PC-9 (cell line): ENCODE data around the gene MANBA. TPM values are rescaled to one million over a fixed set of nuclear protein-coding genes. Genes with fewer than 3 reads are reported as not detected.

Experiments used
- BruUV-seq: library from RNA; stranded (reverse); fragments of 400-500 nt; replicated peaks from 2 replicates; lab custom pipeline; 2021; lab: Mats Ljungman, UMichigan
- CTCF ChIA-PET: fragments of 300-600 bp; sonication (Branson Sonifier 250); formaldehyde crosslinking; loops from one replicate; lab custom pipeline; 2022; ENCODE audit warnings: antibody characterized with exemption; lab: Charles Lee
- POLR2A ChIA-PET: fragments of 300-600 bp; sonication (Branson Sonifier 250); formaldehyde crosslinking; loops from one replicate; lab custom pipeline; 2022; ENCODE audit warnings: antibody characterized with exemption; ENCODE audit not compliant: unreplicated experiment; lab: Charles Lee
- DNase-seq, 2 experiments: peaks; one replicate each; pipeline versions ENCODE4 v3.0.0 to v3.0.0-alpha.2; 2015 to 2022; ENCODE audit warnings: mixed read lengths in 1 of 2
- H2AFZ ChIP-seq: fragments of 200-600 bp; sonication (generic); 2 replicates; pipeline ENCODE4 v1.8.1; 2017; ENCODE audit warnings: antibody characterized with exemption
- H3F3A ChIP-seq: fragments of 200-600 bp; sonication (generic); 2 replicates; pipeline ENCODE4 v1.8.1; 2017; ENCODE audit warnings: antibody characterized with exemption, mild to moderate bottlenecking, low read depth; ENCODE audit not compliant: insufficient read depth
- H3K27ac ChIP-seq: fragments of 200-600 bp; sonication (generic); 2 replicates; pipeline ENCODE4 v1.6.1; 2016; ENCODE audit warnings: mixed run types
- H3K27me3 ChIP-seq: fragments of 200-600 bp; sonication (generic); 2 replicates; pipeline ENCODE4 v1.6.1; 2016; ENCODE audit warnings: low read depth, mixed run types; ENCODE audit not compliant: insufficient read depth
- H3K36me3 ChIP-seq: fragments of 200-600 bp; sonication (generic); 2 replicates; pipeline ENCODE4 v1.6.1; 2016; ENCODE audit warnings: low read depth, mixed run types
- H3K4me1 ChIP-seq: fragments of 200-600 bp; sonication (generic); replicated peaks from 2 replicates; pipeline ENCODE4 v1.6.1; 2016; ENCODE audit warnings: mixed run types; ENCODE audit not compliant: insufficient read depth
- H3K4me2 ChIP-seq: fragments of 200-600 bp; sonication (generic); 2 replicates; pipeline ENCODE4 v1.6.1; 2017; ENCODE audit warnings: mixed run types
- H3K4me3 ChIP-seq: fragments of 200-600 bp; sonication (generic); 2 replicates; pipeline ENCODE4 v1.6.1; 2016; ENCODE audit warnings: mixed run types
- H3K79me2 ChIP-seq: fragments of 200-600 bp; sonication (generic); 2 replicates; pipeline ENCODE4 v1.6.1; 2017; ENCODE audit warnings: low read depth, mixed run types
- H3K9me2 ChIP-seq: fragments of 200-600 bp; sonication (generic); 2 replicates; pipeline ENCODE4 v1.8.1; 2017; ENCODE audit warnings: mild to moderate bottlenecking; ENCODE audit not compliant: insufficient read depth
- H3K9me3 ChIP-seq: fragments of 200-600 bp; sonication (generic); 2 replicates; pipeline ENCODE4 v1.8.1; 2016; ENCODE audit warnings: low read depth; ENCODE audit not compliant: insufficient read depth
- H4K20me1 ChIP-seq: fragments of 200-600 bp; sonication (generic); 2 replicates; pipeline ENCODE4 v1.8.1; 2017; ENCODE audit not compliant: insufficient read depth
- CTCF ChIP-seq: fragments of 200-600 bp; sonication (generic); conservative IDR thresholded peaks from 2 replicates; pipeline ENCODE4 v1.6.1; 2017; ENCODE audit warnings: mixed run types, antibody characterized with exemption, mild to moderate bottlenecking, moderate library complexity
- EZH2 ChIP-seq: fragments of 200-600 bp; sonication (generic); IDR thresholded peaks from 2 replicates; pipeline ENCODE4 v1.8.0; 2017; ENCODE audit warnings: antibody characterized with exemption, low read depth
- intact Hi-C: fragments of 100-400 bp; cut with micrococcal nuclease; formaldehyde crosslinking; loops from one replicate; pipeline ENCODE4 v1.10.0; 2022; ENCODE audit not compliant: unreplicated experiment
- total RNA-seq: library from RNA; stranded (reverse); gene quantifications from 2 replicates; pipeline ENCODE4 v1.2.3, GENCODE V29; 2021

The MANBA gene
- total RNA-seq, 1 experiment from 2014 or later: 11.8 TPM

GRCh38 chr4:102596532-102596931, 164.2 kb downstream of the MANBA start:
- intact Hi-C loops: no loop called here
- Histone ChIP-seq H3K4me2 (no peak overlapping the region), H3K9me3 (no peaks in the 10 kb centered on the region), H3K9me2 (no peaks in the 10 kb centered on the region), H3K4me1 (0 out of 2 replicates have a peak, but pooled peaks cover 8% of the 10 kb centered on the region), H3K79me2 (no peaks in the 10 kb centered on the region), H4K20me1 (no peaks in the 10 kb centered on the region), H3F3A (no peaks in the 10 kb centered on the region), H3K27me3 (no peaks in the 10 kb centered on the region), H2AFZ (no peak overlapping the region), H3K27ac (no peak overlapping the region), H3K4me3 (no peak overlapping the region), H3K36me3 (peaks cover 4% of the 10 kb centered on the region; the same call in 1 of the 2 replicates)
- CTCF ChIA-PET: no interaction called here
- no peak for DNase-seq
- no peak for TF ChIP-seq CTCF
- no peak for TF ChIP-seq EZH2
- POLR2A ChIA-PET: no interaction called here
- BruUV-seq: no TSS peak

DNA sequence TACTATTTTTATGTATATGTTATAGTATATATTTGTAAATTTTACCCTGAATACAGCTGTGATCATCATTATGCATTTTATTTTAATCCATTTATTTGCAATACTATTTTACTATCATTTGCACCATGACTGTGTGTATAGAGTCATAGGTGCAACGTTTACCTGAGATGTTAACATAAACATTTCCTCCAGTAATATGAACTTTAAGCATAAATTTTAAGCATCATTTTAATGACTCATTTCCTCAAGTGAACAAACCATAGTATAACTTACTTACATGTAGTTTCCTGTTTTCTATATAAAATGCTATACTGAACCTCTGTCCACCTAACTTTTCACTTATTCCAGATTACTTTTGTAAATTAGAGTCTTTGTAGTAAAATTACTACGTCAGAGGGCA, 166.8 kb downstream of the MANBA start:
- Histone ChIP-seq H3K9me2 (no peaks in the 10 kb centered on the region), H4K20me1 (no peaks in the 10 kb centered on the region), H2AFZ (no peak overlapping the region; the same call in 1 of the 2 replicates), H3F3A (no peaks in the 10 kb centered on the region), H3K79me2 (no peaks in the 10 kb centered on the region), H3K27ac (no peak overlapping the region), H3K27me3 (no peaks in the 10 kb centered on the region), H3K36me3 (peaks cover 4% of the 10 kb centered on the region; the same call in 1 of the 2 replicates), H3K4me3 (no peak overlapping the region), H3K9me3 (no peaks in the 10 kb centered on the region), H3K4me2 (no peak overlapping the region), H3K4me1 (0 out of 2 replicates have a peak, but pooled peaks cover 8% of the 10 kb centered on the region)
- intact Hi-C loops: loop anchor here (5.0 kb wide), 1 partner anchor 92 kb away; the partner anchor contains the start of gene NFKB1
- no peak for DNase-seq
- TF ChIP-seq EZH2 (no peak), CTCF (no peak)
- BruUV-seq: no TSS peak
- ChIA-PET CTCF (no interaction called here), POLR2A (no interaction called here)

GRCh38 chr4:102593147-102593546, 167.6 kb downstream of the MANBA start:
- CTCF ChIA-PET: no interaction called here

More at GRCh38 chr4:102593147-102593546, 167.6 kb downstream of the MANBA start:
- TF ChIP-seq EZH2 (no peak), CTCF (no peak)
- BruUV-seq: no TSS peak
- Histone ChIP-seq H3K9me2 (no peaks in the 10 kb centered on the region), H2AFZ (no peak overlapping the region), H3K27me3 (no peaks in the 10 kb centered on the region), H4K20me1 (no peaks in the 10 kb centered on the region), H3K79me2 (no peaks in the 10 kb centered on the region), H3K4me3 (no peak overlapping the region), H3F3A (no peaks in the 10 kb centered on the region), H3K4me1 (0 out of 2 replicates have a peak, but pooled peaks cover 8% of the 10 kb centered on the region), H3K4me2 (no peak overlapping the region), H3K36me3 (peaks cover 4% of the 10 kb centered on the region; the same call in 1 of the 2 replicates), H3K9me3 (no peaks in the 10 kb centered on the region), H3K27ac (no peak overlapping the region)
- intact Hi-C loops: loop anchor here (5.0 kb wide), 1 partner anchor 91 kb away; the partner anchor contains the start of gene NFKB1
- DNase-seq: no peak
- POLR2A ChIA-PET: no interaction called here
